GM19043 (cell line): ENCODE results near the gene ITGB8.
A peak's percentile ranks its signal among the peaks of the same experiment; 100 is the strongest.

ENCODE experiments used
- ATAC-seq: cut with Tn5 transposase; IDR thresholded peaks from one replicate; pipeline ENCODE4 v1.9.1; 2021; ENCODE audit warnings: low read depth; ENCODE audit not compliant: unreplicated experiment

The ITGB8 gene

DNA sequence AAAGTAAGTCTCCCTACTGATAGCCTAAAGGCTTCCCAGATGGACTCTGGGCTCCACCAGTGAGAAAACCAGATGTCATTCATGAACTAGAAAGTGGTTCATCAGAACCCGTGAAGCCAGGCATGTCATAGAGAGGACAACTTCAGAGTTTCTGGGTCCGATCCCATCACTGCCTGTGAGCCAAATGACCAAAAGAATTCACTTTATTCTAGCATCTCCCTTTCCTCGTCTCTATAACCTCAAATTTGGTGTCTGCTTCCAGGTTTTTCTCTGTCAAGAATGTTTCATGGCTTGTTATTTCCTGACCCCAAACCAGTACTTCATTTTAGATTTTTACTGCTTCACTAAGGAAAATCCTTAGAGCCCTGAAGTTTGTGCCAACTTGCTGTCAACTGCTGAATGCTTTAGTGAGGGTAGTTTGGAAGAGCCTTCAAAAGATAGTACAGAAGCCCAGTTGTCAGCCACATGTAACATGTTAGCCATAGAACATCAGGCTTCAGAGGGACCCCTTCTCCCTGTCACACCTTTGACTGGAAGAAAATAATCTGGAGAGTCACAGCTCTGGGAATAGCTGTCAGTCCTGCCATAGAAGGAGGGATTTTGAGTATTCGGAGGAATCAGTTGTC is 34.0 kb downstream of the ITGB8 start:
- no peak for ATAC-seq

DNA sequence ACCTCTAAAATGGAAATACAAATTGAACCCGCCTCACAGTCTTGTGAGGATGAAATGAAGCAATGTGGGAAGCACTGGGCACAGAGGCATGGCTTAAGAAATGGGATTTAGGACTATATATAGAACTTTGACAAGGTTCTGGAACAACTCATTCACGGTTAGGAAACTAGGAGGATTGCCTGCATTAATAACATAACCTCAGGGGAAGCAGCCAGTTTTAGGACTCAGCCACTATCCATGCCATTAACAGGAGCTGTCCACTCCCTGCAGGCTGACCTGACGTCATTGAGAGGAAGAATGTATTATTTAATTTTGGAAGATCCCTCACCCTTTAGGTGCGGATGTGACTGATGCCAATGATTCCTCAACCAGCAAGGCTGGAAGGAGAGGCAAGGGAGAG is 34.8 kb downstream of the ITGB8 start:
- no peak for ATAC-seq

DNA sequence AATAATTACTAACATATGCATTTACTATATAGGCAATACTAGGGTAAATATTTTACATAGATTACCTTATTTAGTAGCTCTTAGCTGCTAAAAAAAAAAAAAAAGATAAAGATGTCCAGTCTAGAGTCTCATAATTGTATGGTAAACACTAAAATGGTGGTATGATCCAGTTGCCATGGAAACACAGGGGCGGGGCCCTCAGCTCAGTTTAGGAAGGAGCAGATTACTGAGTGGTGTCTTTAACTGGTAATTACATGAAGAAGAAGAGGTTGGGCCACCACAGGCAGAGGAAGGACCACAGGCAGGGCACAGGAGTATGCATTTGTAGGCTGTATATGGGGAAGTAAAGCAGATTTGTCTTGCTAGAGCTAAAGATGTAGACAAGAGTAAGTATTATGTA is 43.7 kb downstream of the ITGB8 start:
- no peak for ATAC-seq

DNA sequence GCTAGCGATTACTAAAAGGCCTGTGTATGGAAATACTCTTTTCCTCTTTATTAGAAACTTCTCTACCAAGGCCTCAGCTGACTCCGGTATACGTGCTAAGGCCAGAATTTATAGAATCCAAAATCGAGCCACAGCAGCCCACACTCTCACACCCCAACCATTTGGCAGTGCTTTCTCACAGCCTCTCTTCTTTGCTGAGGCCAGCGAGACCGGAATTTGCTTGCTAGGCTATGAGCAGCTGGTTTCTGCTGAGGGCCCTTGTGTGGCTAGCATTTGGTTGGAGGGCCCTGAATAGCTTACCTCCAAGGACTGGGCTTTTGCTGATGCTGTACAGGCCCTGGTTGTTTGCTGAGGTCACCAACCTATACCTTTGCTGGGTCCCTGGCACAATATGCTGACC is 46.1 kb downstream of the ITGB8 start:
- ATAC-seq, result no peak

DNA sequence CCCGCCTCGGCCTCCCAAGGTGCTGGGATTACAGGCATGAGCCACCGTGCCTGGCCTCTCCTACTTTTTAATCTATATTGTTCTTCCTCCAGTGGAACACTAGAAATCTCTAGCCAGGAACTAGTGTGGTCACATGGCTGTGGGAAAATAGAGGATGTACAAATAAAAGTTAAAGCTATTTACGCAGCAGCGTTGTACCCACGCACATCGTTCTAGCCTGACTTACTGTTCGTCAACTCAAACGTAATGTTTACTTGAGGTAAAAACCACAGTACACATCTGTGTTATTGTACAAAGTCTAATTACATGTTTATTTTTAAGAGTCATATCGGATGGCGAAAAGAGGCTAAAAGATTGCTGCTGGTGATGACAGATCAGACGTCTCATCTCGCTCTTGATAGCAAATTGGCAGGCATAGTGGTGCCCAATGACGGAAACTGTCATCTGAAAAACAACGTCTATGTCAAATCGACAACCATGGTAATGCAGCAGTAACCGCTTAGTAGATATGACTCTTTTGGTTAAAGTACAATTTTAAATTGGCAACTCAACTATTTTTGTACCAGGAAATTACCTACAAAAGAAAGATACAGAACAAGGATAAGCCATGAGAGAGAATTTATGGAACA is 50.8 kb downstream of the ITGB8 start:
- ATAC-seq, result no peak

DNA sequence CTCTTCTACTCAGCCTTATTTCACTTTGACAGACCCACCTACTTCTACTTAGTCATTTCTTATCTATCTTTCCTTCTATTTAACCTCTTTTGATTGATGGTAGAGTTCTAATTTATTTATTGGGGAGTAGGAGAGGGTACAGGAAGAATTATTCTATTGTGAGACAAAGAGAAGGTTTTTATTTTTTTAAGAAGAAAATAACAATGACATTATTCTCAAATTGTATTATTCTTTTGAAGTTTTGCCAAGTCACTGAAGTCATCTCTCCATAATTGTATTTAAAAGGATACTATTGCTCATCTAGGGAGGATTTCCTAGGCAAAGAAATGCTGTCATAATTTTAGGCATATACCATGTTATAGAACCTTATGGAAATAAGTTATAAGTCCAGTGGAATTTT is 52.7 kb downstream of the ITGB8 start:
- no peak for ATAC-seq

DNA sequence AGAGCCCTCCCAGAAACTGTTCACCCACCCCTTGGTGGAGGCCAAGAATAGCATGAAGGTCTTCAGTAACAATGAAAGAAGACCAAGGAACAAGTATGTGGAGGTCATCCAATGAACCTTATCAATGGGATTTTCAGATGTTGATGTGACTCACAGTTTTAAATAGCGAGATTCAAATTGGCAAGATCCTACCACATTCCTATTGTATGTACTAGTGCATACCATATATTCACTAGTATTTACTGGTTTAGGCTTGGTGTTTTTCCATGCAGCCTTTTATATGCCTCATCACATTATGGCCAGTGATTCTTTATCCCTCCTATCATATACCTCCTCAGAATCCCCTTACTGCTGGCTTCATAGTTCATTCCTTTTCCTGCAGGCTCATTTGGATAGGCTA is 54.4 kb downstream of the ITGB8 start:
- ATAC-seq, result no peak

DNA sequence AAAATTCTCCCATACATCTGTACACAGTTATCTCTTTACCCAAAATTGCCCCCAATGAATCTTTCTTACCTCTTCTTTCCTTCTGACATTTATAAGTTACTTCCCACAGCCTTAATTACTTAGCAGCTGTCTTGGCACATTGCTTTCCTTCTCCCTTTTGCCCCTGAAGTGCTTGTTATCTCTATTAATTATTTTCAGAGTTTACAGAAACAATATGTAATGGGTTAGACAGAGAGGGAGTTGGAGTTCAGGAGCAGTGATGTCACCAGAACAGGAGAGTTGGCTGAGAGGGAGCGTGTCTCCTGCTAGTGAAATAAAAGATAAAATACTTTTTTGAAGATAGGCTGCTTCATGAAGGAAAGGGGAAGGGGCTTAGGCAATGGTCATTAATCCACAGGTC is 57.4 kb downstream of the ITGB8 start:
- no peak for ATAC-seq

DNA sequence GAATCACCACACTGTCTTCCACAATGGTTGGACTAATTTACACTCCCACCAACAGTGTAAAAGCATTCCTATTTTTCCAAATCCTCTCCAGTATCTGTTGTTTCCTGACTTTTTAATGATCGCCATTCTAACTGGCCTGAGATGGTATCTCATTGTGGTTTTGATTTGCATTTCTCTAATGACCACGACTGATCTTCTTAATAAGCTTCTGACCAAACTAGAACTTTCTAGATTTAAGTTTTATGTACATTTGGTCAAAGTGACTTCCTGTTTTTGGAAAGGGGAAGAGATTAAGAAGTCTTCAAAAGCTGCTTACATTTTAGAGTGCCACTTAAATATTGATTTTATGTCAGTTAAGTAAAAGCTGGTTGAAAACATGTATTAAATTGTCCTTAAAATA is 58.5 kb downstream of the ITGB8 start:
- ATAC-seq, result peak; percentile 38

DNA sequence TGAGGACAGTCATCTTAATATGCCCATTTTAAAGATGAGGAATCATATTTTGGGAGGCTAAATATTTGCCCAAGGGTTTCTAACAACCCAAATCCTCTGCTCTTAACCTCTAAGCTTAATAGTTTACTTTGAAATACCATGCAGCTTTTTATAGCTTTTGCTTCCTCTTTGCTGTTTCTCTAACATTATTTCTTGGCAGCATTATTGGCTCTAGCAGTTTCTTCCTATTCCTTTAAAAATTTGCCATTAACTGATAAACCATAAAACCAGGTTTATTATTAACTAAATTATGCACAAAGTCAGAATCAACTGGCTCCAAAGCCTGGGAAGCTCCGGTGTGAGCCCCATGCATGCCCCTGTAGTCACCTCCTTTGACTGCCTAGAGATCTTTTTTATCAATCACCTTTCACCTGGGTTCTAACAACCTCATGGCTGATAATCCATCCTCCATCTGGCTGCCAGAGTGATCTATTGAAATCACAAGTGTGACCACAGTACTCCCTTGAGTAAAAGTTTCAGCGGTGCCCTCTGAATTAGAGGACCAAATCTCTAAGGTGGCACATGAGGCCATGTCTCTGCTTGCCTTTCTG is 62.4 kb downstream of the ITGB8 start:
- ATAC-seq, result no peak

DNA sequence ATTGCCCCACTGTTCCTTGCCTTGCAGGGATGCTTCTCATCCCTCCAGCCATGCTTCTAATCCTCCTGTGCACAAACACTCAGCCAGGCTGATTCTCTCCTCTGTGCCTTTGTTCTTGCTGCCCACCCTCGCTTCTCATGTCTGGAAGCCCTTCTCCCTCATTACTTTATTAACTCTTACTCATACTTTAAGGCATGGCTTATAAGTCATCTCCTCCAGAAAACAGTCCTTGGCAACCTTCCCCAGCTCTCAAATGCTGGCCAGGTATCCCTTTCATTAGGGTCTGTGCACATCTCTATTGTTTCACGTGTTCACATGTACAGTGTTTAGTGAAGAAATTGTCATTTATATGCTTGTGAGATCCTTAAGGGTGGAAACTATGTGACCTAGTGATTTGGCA is 62.9 kb downstream of the ITGB8 start:
- ATAC-seq, result no peak

DNA sequence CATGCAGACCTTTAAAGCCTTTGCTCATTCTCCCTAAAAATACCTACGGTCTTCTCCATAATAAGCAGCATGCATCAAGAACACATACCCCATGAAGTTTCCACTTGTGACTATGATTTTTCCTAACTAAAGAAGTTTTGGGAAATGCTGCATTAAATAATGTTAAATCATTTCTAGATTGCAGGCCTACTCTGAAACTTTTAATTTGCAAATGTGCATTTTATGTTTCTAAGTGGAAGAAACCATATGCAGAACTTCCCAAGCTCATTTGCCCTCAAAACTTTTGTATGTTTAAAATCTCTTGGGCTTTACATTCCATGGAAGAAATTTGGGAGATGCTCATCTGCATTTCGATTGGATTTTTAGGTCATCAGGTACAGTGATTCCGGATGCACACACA is 63.6 kb downstream of the ITGB8 start:
- ATAC-seq, result no peak

DNA sequence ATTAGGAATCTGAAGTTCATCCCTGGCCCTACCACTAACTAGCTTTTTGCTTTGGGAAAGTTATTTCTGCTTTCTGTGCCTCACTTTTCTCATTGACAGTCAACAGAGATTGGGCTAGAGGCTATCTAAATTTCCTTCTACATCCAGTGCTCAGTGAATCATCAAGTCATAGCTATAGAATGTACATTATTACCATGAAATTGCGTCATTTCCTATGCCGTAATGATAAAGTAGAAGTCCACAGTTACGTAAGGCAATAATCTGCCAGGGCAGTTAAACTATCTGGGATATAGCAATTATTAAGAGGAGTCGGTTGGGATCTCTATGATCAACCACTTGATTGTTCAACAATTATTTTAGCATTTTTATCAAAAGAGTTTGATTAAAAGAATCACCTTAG is 64.4 kb downstream of the ITGB8 start:
- no peak for ATAC-seq

DNA sequence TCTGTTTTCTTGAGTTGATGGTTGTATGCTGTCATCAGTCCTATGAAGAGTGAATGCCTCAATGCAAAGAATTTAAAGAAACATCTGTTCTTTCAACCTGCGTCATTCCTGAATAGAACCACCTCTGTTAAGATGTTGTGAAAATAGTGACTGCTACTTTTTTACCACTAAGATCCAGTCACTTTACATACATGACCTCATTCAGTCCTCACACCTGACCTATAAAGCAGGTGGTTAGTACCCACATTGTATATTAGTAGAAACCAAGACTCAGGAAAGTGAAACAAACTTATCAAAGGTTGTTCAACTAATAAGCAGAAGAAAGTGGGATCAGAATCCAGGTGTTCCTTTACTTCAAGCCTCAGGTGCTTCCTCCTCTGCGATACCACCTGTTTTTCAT is 64.8 kb downstream of the ITGB8 start:
- ATAC-seq, result peak; percentile 62

DNA sequence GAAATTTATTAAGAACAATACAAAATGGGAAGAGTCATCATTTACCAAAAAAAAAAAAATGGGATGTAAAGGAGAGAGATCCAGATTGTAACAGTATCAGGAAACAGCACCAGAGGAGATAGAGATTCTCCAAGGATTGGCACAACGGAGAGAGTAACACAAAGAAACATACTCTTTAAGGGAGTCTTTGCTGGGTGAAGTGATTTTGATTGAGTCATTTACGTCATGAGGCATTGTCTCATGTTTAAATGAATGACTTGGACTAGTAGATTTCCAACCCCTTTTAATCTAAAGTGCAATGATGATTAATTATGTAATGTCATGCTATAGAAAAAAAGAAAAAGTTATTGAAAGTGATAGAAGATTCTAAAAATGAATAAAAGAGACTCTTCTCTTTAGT is 68.8 kb downstream of the ITGB8 start:
- no peak for ATAC-seq

DNA sequence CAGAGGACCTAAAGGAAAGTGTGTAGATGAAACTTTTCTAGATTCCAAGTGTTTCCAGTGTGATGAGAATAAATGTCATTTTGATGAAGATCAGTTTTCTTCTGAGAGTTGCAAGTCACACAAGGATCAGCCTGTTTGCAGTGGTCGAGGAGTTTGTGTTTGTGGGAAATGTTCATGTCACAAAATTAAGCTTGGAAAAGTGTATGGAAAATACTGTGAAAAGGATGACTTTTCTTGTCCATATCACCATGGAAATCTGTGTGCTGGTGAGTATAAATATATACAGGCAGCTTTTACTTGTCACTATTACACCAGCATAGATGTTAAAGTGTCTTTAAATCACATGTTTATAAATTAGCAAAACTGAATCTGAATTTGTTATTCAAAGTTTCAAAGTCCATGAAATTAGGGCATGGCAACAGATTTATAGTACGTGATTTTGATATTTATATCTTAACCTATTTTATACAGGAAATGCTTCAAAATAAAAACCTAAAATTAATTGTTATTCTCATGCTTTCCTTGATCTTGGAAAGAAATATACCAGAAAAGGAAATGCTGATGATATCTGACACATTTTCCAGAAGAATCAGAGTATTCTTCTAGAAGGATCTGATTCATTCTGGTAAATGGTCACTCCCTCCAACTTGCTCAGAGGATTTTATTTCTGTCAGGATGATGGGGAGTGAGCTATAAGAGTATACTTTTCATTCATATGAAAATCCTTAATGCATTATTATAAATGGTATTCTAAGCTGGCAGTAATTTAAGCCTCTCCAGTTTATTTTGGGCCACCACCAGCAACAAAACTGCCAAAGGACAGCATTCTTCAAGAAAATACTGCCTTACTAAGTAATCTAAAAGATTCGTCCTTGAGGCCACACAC is 71.4 kb downstream of the ITGB8 start:
- ATAC-seq, result no peak

DNA sequence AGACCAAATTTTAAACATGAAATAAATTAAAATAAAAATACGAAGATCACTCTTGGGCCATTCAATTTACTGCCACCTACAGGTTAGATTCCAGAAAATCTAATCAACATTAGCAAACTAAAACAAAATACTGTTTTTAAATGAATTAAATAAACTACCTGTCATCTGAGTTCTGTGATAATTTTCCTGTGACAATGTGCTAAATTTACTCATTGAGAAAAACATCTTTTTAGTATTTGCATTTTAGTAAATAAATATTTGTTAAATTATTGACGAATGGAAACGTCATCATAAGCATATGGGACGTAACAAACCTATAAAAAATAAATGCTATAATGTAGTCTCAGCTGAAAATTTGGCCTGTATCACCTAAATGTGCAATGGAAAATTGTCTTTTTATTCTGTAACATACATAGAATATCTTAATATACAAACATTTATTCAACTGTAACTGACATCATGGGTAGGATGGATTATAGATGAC is 72.1 kb downstream of the ITGB8 start:
- ATAC-seq, result no peak

DNA sequence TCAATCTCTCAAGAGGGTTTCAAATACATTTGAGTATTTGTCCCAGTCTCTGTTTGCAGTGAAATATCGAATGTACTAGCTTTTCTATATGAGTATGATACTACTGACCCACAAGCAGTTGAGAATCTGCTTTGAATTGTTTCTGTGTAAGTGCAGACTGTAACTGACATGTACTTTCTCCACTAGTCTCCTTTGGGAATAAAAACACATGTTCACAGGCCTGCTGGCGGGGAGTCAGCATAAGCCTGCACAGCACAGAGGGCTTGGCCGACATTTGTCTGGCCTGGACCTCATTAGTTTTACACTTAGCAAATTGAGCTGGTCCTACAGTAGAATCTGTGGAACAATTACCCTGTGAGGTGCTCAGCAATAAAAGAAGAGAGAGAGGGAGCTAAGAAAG is 72.6 kb downstream of the ITGB8 start:
- ATAC-seq, result no peak

DNA sequence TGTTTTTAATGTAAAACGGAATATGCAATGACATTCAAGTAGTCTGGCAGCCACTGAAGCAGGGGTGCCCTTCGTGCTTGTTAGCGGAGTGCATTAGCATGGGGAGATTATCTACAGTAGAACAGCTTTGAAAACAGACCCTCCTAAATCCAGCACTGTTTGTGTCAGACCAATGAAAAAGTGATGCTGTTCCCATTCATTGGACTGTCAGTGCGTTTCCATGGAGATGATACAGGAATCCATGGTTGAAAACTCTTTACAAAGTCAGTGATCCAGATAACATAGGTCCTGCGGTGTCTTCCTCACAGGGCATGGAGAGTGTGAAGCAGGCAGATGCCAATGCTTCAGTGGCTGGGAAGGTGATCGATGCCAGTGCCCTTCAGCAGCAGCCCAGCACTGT is 73.6 kb downstream of the ITGB8 start:
- ATAC-seq, result no peak

DNA sequence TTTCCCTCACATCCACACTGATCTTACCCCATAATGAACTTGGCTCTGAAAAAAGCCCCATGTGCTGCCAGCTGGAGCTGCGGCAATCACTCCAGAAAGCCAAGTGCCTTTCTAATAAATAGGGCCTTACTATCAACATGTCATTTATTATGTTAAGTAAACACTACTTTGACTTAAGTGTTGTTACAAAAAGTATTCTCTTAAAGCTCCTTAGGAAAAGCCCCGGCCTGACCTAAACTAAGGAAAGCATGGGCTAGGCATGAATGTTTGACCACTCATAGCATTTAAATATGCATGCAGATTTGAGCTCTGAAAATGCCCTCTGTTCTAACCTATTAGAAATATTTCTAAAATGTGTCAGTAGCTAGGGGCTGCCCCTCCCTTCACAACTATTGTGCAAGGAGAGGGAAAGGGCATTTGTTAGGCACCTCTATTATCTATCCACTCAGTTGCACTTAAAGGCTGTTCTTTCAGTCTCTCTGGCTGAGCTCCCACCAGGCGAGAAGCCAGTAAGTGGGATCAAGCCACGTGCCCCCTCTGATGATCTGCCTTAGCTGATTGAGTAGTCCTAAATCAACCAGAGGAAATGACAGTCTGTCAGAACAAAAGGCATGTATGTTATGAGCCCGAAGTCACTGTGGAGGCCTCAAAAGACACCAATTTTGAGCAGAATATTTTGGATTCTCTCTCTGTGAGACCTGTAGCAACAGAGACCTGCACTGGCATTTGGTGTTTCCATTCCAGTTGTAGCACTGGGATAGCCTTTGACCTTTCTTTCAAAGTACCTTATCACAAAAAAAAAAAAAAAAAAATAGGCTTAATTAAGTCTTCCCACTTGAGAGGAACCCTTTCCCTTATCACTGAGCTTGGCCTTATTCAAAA is 77.1 kb downstream of the ITGB8 start:
- no peak for ATAC-seq
